Activated naive CD8-positive, alpha-beta T cell treated with anti-CD3 and anti-CD28 coated beads, Interleukin-2, amount 50 U/mL, for 16 hours (primary cell): ENCODE measurements around the gene CD101.
"Not testable (repeated sequence)": the region's sequence is repeated elsewhere in the genome, so short reads cannot be mapped to it uniquely, and the experiment has no call there.

Experiments used
- DNase-seq: peaks from one replicate; pipeline ENCODE4 v3.0.0-alpha.2; 2020; ENCODE audit warnings: low read depth, low spot score

Gene CD101

GRCh38 chr1:117001254-117001927 is at the start of gene CD101:
TSS of gene CD101 (plus strand) at chr1:117001760. CDS start at chr1:117001818, 58 bp downstream.
- no peak for DNase-seq

DNA sequence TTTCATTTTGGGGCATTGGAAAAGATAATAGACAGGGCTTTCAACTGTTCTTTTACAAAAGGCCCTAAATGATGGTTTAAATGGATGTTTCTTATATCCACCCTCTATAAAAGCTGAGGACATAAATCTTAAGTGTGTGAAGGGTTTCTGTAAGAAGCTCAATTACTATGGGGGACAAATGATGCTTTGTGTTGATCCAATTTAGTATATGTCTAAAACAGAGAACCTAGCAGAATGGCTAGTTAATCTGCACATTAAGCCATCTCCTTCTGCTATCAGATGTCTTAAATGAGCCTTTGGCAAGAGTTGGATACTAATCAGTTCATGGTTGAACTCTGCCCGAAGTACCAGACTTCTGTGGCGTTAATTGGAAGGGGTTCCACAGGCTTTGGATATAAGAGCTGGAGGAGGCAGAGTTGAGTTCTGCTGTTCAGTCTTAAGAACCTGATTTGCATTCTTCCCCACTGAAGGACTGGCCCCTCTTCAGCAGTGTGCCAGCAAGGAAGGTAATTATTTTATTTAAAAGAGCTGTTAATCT is 48.8 kb upstream of the CD101 start:
- no peak for DNase-seq

DNA sequence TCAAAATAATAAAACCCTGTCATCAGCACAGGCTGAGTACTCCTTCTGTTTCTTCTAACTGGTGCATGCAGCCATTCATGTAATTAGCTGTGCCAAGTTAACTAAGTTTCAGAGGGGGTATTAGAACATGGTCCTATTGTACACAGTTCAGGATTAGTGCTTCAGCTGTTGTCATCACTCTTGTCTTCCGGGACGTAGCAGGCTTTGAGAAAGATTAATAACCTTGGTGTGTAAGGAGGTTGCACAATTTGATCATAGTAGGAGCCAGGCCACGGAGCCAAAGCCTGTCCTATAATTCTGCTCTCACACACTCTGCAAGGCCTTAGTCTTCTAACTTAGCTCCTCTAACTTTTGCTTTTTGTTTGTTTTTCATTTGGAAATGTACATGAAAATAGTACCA is 47.1 kb upstream of the CD101 start:
- no peak for DNase-seq

GRCh38 chr1:116956378-116956777 is 45.2 kb upstream of the CD101 start:
- DNase-seq, result no peak

DNA sequence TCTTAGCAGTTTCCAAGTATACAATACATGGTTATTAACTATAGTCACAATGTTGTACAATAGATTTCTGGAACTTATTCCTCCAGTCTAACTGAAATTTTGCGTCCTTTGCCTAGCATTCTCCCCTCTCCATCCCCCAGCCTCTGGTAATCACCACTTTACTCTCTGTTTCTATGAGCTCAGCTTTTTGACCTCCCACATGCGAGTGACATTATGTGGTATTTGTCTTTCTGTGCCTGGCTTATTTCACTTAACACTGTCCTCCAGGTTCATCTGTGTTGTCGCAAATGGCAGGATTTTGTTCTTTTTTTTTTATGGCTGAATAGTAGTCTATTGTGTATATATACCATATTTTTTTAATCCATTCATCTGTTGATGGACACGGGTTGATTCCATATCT is 43.9 kb upstream of the CD101 start:
- DNase-seq, result no peak

- no peak for DNase-seq
Observed at GRCh38 chr1:116958110-116958509, 43.5 kb upstream of the CD101 start.

DNA sequence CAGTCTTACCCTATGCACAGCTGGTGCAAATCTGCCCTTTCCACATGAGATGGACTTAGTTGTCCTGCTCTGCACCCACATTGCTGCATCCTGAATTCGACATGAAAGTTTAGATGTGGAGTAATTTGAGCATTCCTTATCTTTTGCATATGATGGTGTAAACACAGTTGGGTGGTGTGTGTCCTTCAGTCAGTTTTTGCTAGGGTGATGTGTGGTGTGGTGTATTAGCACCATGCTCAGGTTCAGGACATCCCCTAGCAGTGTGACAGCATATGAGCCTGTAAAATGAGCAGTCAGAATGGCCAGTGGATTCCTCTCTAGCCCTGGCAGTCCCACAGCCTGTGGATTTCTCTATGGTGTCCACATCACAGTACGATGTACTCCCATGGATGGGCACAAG is 42.6 kb upstream of the CD101 start:
- DNase-seq, result no peak

DNA sequence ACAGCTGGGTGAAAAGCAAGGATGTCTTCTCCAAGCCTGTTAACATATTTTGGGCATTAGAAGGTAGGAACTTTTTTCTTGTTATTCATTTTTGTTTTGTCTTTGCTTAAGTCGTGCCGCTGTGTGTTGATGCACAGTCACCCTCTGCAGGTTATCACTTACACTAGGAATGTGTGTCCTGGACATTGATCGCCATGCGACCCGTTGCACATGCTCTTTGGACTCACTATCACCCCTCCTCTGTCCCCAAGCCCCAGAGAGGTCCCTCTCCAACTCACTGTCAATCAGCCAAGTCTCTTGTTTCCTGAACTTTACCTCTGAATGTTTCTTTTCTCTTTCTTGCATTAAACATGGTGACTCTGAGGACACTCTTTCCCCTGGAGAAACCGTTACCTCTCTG is 40.0 kb upstream of the CD101 start:
- DNase-seq, result no peak

DNA sequence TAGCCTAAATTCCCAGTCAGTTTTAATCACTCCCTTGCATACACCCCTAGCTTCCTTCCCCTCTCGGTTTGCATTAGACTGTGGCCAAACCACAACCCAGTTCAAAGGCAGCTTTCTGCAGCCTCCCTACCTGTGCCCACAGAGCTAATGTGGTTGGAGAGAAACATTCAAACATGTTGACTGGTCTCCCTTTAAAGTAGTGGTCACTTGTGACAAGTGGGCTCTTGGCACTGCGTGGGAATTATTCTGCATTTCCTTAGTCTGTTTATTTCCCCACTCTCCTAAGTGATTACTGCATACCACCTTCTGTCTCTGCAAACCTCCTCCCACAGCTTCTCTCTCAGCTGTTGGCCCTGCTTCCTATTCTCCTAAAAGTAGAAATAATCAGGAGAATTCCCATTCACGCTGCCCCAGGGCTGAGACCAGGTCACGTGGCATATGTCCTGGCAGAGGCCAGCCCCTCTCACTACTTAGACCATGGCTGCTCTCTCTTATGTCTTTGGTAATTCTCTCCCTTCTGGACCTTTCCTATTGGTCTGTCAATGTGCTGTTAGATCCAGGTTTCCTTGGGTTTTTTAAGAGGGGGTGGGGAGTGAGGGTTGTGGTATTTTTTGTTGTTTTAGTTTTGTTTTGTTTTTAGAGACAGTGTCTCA is 38.4 kb upstream of the CD101 start:
- DNase-seq, result no peak

DNA sequence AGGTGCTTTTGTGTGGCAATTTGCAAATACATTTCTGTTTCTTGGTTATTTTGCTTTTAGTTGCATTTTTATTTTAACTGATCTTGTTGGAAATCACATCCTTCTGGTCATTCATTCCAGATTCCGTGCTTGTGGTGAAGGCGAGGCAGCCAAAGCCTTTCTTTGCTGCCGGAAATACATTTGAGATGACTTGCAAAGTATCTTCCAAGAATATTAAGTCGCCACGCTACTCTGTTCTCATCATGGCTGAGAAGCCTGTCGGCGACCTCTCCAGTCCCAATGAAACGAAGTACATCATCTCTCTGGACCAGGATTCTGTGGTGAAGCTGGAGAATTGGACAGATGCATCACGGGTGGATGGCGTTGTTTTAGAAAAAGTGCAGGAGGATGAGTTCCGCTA is 34.8 kb upstream of the CD101 start:
- no peak for DNase-seq

DNA sequence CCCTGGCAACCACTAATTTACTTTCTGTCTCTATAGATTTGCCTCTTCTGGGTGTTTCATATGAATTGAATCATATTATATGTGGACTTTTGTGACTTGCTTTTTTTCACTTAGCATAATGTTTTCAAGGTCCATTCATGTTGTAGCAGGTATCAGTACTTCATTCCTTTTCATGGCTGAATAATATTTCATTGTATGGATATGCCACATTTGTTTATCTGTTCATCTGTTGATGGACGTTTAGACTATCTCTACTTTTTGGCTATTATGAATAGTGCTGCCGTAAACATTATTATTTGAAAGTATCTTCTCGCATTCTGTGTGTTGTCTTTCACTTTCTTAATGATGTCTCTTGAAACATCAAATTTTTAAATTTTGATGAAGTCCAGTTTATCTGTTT is 32.8 kb upstream of the CD101 start:
- no peak for DNase-seq

GRCh38 chr1:116971258-116971860 is 30.2 kb upstream of the CD101 start:
- DNase-seq, result no peak

DNA sequence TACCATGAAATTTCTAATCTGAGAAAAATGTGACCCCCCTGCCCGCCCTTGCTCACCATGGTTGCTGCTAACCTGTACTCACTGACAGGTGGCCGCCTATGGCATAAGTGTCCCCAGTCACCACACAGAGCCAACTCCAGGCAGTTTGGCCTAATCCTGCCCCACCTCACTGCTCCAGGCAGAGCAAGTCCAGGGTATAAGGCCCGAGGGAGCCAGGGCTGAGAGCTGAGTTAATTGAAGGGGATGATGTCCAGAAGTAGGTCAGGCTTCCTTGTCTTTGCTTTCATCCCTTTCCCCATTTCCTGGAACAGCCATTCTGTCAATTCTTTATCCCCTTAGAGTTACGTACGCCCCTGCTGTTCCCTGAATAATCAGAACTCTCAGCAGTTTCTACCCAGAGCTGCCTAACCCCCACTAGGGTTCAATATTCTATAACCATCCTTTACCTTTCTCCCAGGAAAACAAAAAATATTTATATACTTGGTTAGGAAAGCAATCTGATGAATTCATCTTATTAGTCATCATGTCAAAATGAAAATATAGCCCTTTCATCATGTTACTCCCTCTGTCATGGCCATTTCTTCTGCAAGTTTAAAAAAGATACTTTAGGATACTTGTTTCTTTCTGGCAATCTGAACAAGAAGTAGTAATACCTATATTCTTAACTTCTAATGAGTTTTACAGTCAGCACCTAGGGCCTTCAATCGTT is 29.4 kb upstream of the CD101 start:
- DNase-seq, result no peak

- no peak for DNase-seq
Observed at GRCh38 chr1:116972674-116973030, 28.9 kb upstream of the CD101 start.

- not testable (repeated sequence) for DNase-seq
Observed at GRCh38 chr1:116980309-116980708, 21.3 kb upstream of the CD101 start.

- DNase-seq, result no peak
Observed at GRCh38 chr1:116981521-116982037, 20.0 kb upstream of the CD101 start.

DNA sequence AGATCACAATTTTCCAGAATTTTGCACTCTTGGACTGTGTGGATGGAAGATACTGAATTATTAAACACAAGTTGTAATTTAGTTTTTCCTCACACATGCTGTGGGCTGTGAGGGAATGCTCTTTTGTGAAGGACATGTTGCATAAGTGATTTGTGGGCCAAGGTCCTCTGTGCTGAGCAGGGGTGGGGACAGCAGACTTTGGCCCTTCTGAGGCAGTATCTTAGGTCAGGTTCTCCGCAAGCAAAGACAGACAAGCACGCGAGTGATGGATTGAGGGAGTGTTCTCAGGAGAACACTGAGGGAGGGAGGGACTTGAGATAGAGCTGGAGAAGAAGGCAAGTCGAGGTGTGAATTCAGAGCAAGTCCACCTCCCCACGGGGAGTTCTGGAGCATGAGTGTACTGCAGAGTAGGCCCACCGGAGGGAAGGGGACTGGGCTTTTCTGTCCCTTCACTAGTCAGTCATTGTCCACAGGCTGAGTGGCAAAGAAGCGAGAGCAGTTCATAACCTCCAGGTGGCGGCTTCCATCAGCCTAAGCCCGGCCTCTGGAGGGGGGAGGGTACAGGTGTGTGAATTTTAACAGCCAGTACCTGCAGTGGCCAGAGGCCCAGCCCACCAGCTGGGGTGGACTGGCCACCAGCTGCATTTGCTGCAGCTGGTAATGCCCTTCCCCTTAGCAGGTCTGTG is 19.1 kb upstream of the CD101 start:
- DNase-seq, result no peak

GRCh38 chr1:116983112-116983511 is 18.4 kb upstream of the CD101 start:
- DNase-seq, result no peak

GRCh38 chr1:116983678-116984077 is 17.9 kb upstream of the CD101 start:
- DNase-seq, result no peak

DNA sequence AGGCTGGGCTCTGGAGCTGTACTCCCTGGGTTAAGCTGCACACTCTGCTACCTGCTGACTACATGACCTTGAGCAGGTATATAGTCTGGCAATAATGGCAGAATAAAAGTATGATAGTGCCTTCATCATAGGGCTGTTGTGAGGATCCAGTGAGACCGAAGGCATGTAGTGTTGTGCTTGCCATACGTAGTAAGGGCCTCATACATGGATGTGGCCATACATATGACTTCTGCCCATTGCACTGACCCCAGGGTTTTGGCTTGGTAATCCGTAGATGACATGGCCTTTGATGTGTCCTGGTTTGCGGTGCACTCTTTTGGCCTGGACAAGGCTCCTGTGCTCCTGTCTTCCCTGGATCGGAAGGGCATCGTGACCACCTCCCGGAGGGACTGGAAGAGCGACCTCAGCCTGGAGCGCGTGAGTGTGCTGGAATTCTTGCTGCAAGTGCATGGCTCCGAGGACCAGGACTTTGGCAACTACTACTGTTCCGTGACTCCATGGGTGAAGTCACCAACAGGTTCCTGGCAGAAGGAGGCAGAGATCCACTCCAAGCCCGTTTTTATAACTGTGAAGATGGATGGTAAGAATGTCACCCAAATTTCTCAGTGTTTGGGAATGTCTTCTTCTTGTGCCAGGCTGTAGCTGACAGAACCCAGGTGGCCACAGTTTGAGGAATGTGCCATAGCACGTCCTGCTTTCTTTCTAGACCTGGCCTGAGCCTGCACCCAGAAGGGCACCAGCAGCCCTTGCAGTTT is 17.0 kb upstream of the CD101 start:
- no peak for DNase-seq
